GM18511 (cell line): ENCODE measurements around the gene TMEM244.
"Not testable (repeated sequence)": the region's sequence is repeated elsewhere in the genome, so short reads cannot be mapped to it uniquely, and the experiment has no call there.

Source experiments
- ATAC-seq: cut with Tn5 transposase; IDR thresholded peaks from one replicate; pipeline ENCODE4 v1.9.1; 2021; ENCODE audit warnings: mild to moderate bottlenecking, moderate library complexity; ENCODE audit not compliant: unreplicated experiment

The TMEM244 gene

GRCh38 chr6:129817332-129817731 lies 43.8 kb downstream of the TMEM244 start:
- ATAC-seq: no peak

DNA sequence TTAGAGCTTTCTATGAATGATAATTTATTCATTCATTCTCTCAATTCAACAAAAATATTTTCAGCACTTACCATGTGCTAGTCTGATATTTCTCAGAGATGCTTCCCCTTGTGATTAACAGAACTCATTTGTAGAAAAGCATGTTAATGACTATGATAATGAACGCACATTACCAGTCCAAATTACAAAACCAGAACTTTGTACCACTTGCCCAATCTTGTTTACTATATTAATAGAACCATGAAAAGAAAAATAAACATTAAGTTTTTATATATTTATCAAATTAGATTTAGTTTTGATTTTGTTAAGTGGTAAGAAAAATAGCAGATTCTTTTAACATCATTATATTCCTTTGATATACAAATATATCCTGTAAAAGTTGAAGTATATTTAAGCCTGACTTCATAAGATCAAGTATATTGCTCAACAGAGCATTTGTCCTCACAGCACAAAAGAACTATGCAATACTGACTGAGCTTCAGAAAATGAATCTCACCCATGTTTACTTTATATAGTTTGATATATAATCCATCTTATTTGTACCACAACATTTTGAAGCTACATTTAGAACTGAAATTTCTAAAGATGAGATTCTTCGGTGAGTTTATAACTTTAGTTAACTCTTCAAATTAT lies 48.9 kb downstream of the TMEM244 start:
- no peak for ATAC-seq

GRCh38 chr6:129807141-129807540 lies 54.0 kb downstream of the TMEM244 start:
- ATAC-seq: not testable (repeated sequence)

DNA sequence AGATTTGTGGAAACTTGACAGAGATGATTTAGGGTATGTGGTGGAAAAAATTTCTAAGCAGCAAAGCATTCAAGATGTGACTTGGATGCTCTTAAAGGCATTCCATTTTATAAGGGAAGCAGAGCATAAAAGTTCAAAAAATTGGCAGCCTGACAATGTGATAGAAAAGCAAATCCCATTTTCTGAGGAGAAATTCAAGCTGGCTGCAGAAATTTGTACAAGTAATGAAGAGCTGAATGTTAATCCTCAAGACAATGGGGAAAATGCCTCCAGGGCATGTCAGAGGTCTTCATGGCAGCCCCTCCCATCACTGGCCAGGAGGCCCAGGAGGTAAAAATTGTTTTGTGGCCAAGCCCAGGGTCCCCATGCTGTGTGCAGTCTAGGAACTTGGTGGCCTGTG lies 58.2 kb downstream of the TMEM244 start:
- ATAC-seq: not testable (repeated sequence)

GRCh38 chr6:129801909-129802308 lies 59.2 kb downstream of the TMEM244 start:
- ATAC-seq: no peak

DNA sequence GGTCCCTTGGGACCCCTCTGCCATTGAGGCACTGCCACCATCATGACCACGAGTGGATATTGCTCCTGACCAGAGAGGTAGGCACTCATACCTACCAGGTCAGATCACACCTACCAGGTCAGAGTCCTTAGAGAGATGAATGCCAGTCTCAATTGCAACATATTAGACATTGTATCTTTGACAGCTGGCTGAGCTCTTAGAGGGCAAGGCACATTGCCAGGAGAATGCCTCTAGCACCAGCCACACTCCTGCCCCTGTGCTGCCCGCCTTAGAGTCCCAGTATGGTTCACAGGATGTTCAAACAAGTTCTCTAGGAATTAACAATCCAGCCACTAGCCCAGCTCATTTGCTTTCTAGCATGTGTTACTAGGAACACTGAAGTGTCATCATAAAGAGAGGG lies 65.9 kb downstream of the TMEM244 start:
- ATAC-seq: no peak

- ATAC-seq: no peak
Observed at GRCh38 chr6:129793447-129793846, 67.7 kb downstream of the TMEM244 start.

GRCh38 chr6:129792049-129792448 lies 69.1 kb downstream of the TMEM244 start:
- no peak for ATAC-seq

GRCh38 chr6:129790785-129791184 lies 70.3 kb downstream of the TMEM244 start:
- no peak for ATAC-seq

- no peak for ATAC-seq
Observed at GRCh38 chr6:129789974-129790373, 71.1 kb downstream of the TMEM244 start.

DNA sequence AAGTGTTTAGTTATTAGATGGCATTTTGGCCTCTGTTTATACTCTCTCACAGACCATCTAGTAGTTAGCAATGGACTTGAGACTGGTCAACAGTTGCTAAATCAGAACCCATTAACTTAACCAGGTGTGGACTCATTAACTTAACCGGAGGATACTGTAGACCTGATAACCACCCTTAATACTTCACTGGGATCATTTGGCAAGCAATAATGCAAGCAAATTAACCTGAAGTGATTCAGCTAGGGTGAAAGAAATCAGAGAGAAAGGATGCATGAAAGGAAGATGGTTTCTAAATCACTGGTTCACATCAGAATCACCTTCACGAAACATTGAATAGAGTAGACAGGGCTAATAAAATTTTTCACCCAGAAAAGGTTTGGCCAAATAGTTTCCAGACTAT lies 73.3 kb downstream of the TMEM244 start:
- ATAC-seq: no peak

DNA sequence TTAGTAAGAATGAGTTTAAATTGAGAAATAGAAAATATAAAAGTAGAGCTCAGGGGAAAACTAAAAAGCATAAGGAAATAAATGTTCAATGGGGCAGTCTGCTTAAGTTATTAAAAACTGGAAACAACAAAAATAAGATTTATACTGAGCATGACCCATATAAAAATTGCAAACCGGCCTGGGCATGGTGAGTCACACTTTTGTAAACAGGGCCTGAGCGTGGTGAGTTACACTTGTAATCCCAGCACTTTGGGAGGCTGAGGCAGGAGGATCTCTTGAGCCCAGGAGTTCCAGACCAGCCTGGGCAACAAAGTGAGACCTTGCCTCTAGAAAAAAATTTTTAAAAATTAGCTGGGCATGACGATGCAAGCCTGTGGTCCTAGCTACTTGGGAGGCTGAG lies 74.6 kb downstream of the TMEM244 start:
- no peak for ATAC-seq

GRCh38 chr6:129785756-129786135 lies 75.4 kb downstream of the TMEM244 start:
- ATAC-seq: no peak

- no peak for ATAC-seq
Observed at GRCh38 chr6:129785047-129785755, 75.9 kb downstream of the TMEM244 start.
